CD1c-positive myeloid dendritic cell (primary cell): ENCODE results near the gene SNTG2.

Experiments used
- DNase-seq: peaks from one replicate; pipeline ENCODE4 v3.0.0-alpha.2; 2016; ENCODE audit errors: extremely low spot score

Gene SNTG2

GRCh38 chr2:990970-991369, 40.3 kb downstream of the SNTG2 start:
- no peak for DNase-seq

GRCh38 chr2:1002350-1002749, 51.7 kb downstream of the SNTG2 start:
- DNase-seq, result no peak

- no peak for DNase-seq
Measured at GRCh38 chr2:1004398-1004797, 53.7 kb downstream of the SNTG2 start.

GRCh38 chr2:1010415-1010930, 59.8 kb downstream of the SNTG2 start:
- DNase-seq, result no peak

GRCh38 chr2:1011006-1011405, 60.4 kb downstream of the SNTG2 start:
- DNase-seq, result no peak

- no peak for DNase-seq
Measured at GRCh38 chr2:1011985-1012384, 61.3 kb downstream of the SNTG2 start.

- DNase-seq, result no peak
Measured at GRCh38 chr2:1014802-1015201, 64.2 kb downstream of the SNTG2 start.

- no peak for DNase-seq
Measured at GRCh38 chr2:1016500-1016899, 65.9 kb downstream of the SNTG2 start.

GRCh38 chr2:1017827-1018226, 67.2 kb downstream of the SNTG2 start:
- DNase-seq, result no peak

GRCh38 chr2:1020206-1020605, 69.6 kb downstream of the SNTG2 start:
- no peak for DNase-seq

GRCh38 chr2:1022178-1022577, 71.5 kb downstream of the SNTG2 start:
- DNase-seq, result no peak

GRCh38 chr2:1024981-1025380, 74.3 kb downstream of the SNTG2 start:
- DNase-seq, result no peak

- no peak for DNase-seq
Measured at GRCh38 chr2:1026141-1026540, 75.5 kb downstream of the SNTG2 start.

- DNase-seq, result no peak
Measured at GRCh38 chr2:1028831-1029230, 78.2 kb downstream of the SNTG2 start.

- no peak for DNase-seq
Measured at GRCh38 chr2:1032030-1032429, 81.4 kb downstream of the SNTG2 start.

GRCh38 chr2:1033069-1033468, 82.4 kb downstream of the SNTG2 start:
- DNase-seq, result no peak

GRCh38 chr2:1037066-1037465, 86.4 kb downstream of the SNTG2 start:
- DNase-seq, result no peak

- DNase-seq, result no peak
Measured at GRCh38 chr2:1039549-1039948, 88.9 kb downstream of the SNTG2 start.

GRCh38 chr2:1041012-1041805, 90.6 kb downstream of the SNTG2 start:
- DNase-seq, result no peak

- DNase-seq, result no peak
Measured at GRCh38 chr2:1045109-1045508, 94.5 kb downstream of the SNTG2 start.

- DNase-seq, result no peak
Measured at GRCh38 chr2:1046067-1046466, 95.4 kb downstream of the SNTG2 start.

- DNase-seq, result no peak
Measured at GRCh38 chr2:1047485-1047884, 96.8 kb downstream of the SNTG2 start.

- DNase-seq, result no peak
Measured at GRCh38 chr2:1049691-1050090, 99.0 kb downstream of the SNTG2 start.

GRCh38 chr2:1051075-1051474, 100.4 kb downstream of the SNTG2 start:
- DNase-seq, result no peak
